Vagina (tissue), 2 donors: ENCODE results near the gene S100PBP. TPM values are rescaled to one million over a fixed set of nuclear protein-coding genes. Genes with fewer than 3 reads are reported as not detected.

Source experiments
- DNase-seq, 2 donors: peaks; one replicate each; pipeline ENCODE4 v3.0.0-alpha.2; 2017; ENCODE audit errors: extremely low spot score in 2 of 2
- H3K27ac ChIP-seq: fragments of 200-600 bp; sonication (generic); one replicate; pipeline ENCODE4 v1.5.1; 2019
- H3K27me3 ChIP-seq: fragments of 200-600 bp; sonication (generic); one replicate; pipeline ENCODE4 v1.5.1; 2019
- H3K36me3 ChIP-seq, 2 donors: fragments of 200-600 bp; sonication (generic); one replicate each; pipeline ENCODE4 v1.5.1; 2017 to 2019
- H3K4me1 ChIP-seq: fragments of 200-600 bp; sonication (generic); one replicate; pipeline ENCODE4 v1.5.1; 2019
- H3K4me3 ChIP-seq, 2 donors: fragments of 200-600 bp; sonication (generic); 1 replicate in 1 of 2; 2 replicates in 1 of 2; pipeline ENCODE4 v1.5.1; 2016 to 2019
- H3K9me3 ChIP-seq: fragments of 200-600 bp; sonication (generic); one replicate; pipeline ENCODE4 v1.5.1; 2019
- POLR2A ChIP-seq, 2 donors: fragments of 450-650 bp; IDR thresholded peaks; one replicate each; pipeline ENCODE4 v1.6.1; 2017; ENCODE audit warnings: antibody characterized with exemption in 2 of 2, mild to moderate bottlenecking in 2 of 2, moderate library complexity in 2 of 2
- POLR2AphosphoS5 ChIP-seq, 2 donors: sonication (generic); formaldehyde crosslinking; IDR thresholded peaks; one replicate each; pipeline ENCODE4 v1.9.0; 2017; ENCODE audit warnings: antibody characterized with exemption in 2 of 2, mild to moderate bottlenecking in 2 of 2, low read depth in 1 of 2; ENCODE audit not compliant: insufficient read depth in 1 of 2
- intact Hi-C: fragments of 100-400 bp; cut with DNase I; formaldehyde crosslinking; loops from one replicate; pipeline ENCODE4 v1.15.1; 2023
- total RNA-seq: library from RNA; depleted of rRNA; stranded (reverse); fragments of >200 nt; gene quantifications from one replicate; pipeline ENCODE4 v1.2.3, GENCODE V29; 2016
- TF ChIP-seq, protein P1 (sequence below), 3 experiments: fragments of 450-650 bp in 2 of 3; fragments of 200-600 bp in 1 of 3; sonication (generic) in 1 of 3; IDR thresholded peaks; one replicate each; pipeline ENCODE4 v1.5.1; 2017 to 2019; ENCODE audit warnings: antibody characterized with exemption in 3 of 3, mild to moderate bottlenecking in 2 of 3, moderate library complexity in 2 of 3

S100PBP gene
- total RNA-seq, 1 donor from 2014 or later = 19.6 TPM

DNA sequence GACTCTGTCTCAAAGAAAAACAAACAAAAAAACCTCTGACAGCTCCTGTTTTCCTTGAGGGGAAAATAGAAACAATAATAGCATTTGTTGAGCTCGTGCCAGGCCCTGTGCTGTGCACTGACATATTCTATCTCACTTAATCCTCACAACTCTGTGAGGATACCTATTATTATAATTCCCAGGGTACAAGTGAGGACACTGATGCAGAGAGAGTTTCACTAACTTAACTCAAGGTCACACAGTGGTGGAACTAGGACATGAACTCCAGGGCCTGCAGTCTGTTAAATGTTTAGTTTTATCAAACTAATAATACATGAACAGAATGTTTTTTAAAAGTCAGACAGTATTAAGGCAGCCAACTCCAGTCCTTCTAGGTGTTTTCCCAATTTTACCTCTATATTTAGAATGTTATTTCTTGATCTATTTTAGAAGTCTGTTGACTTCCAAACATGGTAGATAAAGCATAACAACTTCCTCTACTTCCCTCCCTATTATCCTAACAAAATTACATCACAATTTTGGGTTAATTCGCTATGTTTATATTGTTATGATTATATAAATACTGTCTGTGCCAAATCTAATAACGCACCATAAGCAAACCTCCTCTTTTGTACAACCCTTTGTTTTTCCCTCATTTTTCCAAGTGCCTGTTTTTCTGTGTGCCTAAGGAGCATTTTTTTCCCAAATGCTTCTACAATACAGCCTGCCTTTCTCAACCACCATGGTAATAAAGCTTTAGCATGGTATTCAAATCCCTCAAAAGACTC lies 48.4 kb downstream of the S100PBP start:
- intact Hi-C loops = no loop called here
- DNase-seq = no peak
- TF ChIP-seq, protein P1, sequence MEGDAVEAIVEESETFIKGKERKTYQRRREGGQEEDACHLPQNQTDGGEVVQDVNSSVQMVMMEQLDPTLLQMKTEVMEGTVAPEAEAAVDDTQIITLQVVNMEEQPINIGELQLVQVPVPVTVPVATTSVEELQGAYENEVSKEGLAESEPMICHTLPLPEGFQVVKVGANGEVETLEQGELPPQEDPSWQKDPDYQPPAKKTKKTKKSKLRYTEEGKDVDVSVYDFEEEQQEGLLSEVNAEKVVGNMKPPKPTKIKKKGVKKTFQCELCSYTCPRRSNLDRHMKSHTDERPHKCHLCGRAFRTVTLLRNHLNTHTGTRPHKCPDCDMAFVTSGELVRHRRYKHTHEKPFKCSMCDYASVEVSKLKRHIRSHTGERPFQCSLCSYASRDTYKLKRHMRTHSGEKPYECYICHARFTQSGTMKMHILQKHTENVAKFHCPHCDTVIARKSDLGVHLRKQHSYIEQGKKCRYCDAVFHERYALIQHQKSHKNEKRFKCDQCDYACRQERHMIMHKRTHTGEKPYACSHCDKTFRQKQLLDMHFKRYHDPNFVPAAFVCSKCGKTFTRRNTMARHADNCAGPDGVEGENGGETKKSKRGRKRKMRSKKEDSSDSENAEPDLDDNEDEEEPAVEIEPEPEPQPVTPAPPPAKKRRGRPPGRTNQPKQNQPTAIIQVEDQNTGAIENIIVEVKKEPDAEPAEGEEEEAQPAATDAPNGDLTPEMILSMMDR (IDR thresholded peaks at IDR 0.05) = no peak
- TF ChIP-seq POLR2A (IDR thresholded peaks at IDR 0.05) = no peak
- no peaks in the 10 kb centered on the region for H3K27me3 ChIP-seq
- peaks cover 0 to 7% of the 10 kb centered on the region in 2 donors for H3K36me3 ChIP-seq
- H3K4me1 ChIP-seq = peaks cover 7% of the 10 kb centered on the region
- H3K9me3 ChIP-seq = no peaks in the 10 kb centered on the region
- H3K4me3 ChIP-seq = no peak overlapping the region
- H3K27ac ChIP-seq = no peak overlapping the region

GRCh38 chr1:32867151-32867550 lies 49.7 kb downstream of the S100PBP start:
- intact Hi-C loops = no loop called here
- Histone ChIP-seq H3K4me3 (no peak overlapping the region), H3K4me1 (peaks cover 19% of the 10 kb centered on the region), H3K9me3 (no peaks in the 10 kb centered on the region), H3K36me3 (peaks cover 0 to 7% of the 10 kb centered on the region in 2 donors), H3K27me3 (no peaks in the 10 kb centered on the region), H3K27ac (no peak overlapping the region)
- no peak for DNase-seq
- TF ChIP-seq POLR2AphosphoS5 (IDR thresholded peaks at IDR 0.05; ENCODE audit: insufficient read depth in 1 of 2, low read depth in 1 of 2) (no peak), POLR2A (IDR thresholded peaks at IDR 0.05) (no peak)
- TF ChIP-seq, protein P1 (IDR thresholded peaks at IDR 0.05) = no peak

DNA sequence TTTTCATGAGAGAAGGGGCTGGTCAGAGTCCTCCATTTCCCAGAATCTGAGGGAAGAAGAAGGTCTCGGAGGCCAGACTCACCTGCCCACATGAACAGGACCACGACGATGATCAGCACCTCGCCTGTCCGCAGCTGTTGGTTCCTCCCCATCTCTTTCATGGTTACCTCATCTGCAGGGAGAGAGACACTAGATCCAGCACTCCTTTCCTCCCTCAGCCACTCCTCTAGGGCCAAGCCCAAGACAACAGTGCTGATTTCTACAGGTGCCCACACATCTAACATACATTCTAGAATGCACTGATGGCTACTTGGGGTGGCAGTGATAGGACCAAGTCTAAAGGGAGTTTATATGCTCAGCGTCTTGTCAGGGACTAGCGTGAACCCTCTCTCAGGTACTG lies 50.2 kb downstream of the S100PBP start:
- Histone ChIP-seq H3K27me3 (no peaks in the 10 kb centered on the region), H3K4me1 (peaks cover 24% of the 10 kb centered on the region), H3K27ac (no peak overlapping the region), H3K4me3 (no peak overlapping the region), H3K36me3 (peaks cover 0 to 5% of the 10 kb centered on the region in 2 donors), H3K9me3 (no peaks in the 10 kb centered on the region)
- TF ChIP-seq POLR2AphosphoS5 (IDR thresholded peaks at IDR 0.05; ENCODE audit: insufficient read depth in 1 of 2, low read depth in 1 of 2) = no peak
- no peak for TF ChIP-seq POLR2A (IDR thresholded peaks at IDR 0.05)
- TF ChIP-seq, protein P1 (IDR thresholded peaks at IDR 0.05) = no peak
- intact Hi-C loops = no loop called here
- no peak for DNase-seq

GRCh38 chr1:32868085-32868484 lies 50.6 kb downstream of the S100PBP start:
- Histone ChIP-seq H3K9me3 (no peaks in the 10 kb centered on the region), H3K27ac (no peak overlapping the region), H3K4me1 (peaks cover 26% of the 10 kb centered on the region), H3K27me3 (no peaks in the 10 kb centered on the region), H3K36me3 (peaks cover 0 to under 1% of the 10 kb centered on the region in 2 donors), H3K4me3 (no peak overlapping the region)
- DNase-seq = no peak
- intact Hi-C loops = no loop called here
- TF ChIP-seq POLR2AphosphoS5 (IDR thresholded peaks at IDR 0.05; ENCODE audit: insufficient read depth in 1 of 2, low read depth in 1 of 2) = no peak
- TF ChIP-seq, protein P1 (IDR thresholded peaks at IDR 0.05) = no peak
- no peak for TF ChIP-seq POLR2A (IDR thresholded peaks at IDR 0.05)

DNA sequence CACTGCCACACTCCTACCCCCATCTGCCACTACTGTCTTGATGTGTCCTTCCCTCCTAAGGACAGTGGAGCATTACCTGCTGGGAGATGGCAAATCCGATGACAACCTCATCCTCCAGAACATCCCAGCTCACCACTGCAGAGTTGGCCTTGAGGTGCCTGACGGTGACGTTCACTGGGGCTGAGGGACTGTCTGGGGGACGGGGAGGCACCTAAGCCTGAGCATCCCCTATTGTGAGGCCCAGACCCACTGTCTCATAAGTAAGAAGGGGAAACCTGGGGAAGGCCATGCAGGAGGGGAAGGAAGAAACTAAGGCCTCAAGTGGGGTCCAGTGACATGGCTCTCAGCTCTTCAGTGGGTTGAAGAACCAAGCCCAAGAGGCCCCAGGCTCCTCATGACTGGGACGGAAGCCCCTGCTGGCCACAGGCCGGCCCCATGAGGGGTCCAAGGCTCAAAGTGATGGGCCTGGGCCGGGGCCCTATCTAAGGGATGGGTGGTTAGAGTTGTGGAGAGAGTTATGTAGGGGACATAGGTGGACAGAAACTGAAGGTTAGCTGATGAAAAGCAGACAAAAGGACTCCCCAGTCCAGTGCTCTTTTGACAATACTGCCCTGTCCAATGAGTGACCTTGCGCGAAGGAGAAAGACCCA lies 51.5 kb downstream of the S100PBP start:
- TF ChIP-seq POLR2A (IDR thresholded peaks at IDR 0.05) = no peak
- TF ChIP-seq, protein P1 (IDR thresholded peaks at IDR 0.05) = no peak
- TF ChIP-seq POLR2AphosphoS5 (IDR thresholded peaks at IDR 0.05; ENCODE audit: insufficient read depth in 1 of 2, low read depth in 1 of 2) = no peak
- Histone ChIP-seq H3K27me3 (no peaks in the 10 kb centered on the region), H3K9me3 (no peaks in the 10 kb centered on the region), H3K36me3 (no peaks in the 10 kb centered on the region), H3K4me3 (no peak overlapping the region), H3K4me1 (peaks cover 26% of the 10 kb centered on the region), H3K27ac (no peak overlapping the region)
- DNase-seq = peak in 1 of 2 donors; percentile 74
- intact Hi-C loops = no loop called here
